ENCODE data around the gene TTC33.

TTC33 gene

DNA sequence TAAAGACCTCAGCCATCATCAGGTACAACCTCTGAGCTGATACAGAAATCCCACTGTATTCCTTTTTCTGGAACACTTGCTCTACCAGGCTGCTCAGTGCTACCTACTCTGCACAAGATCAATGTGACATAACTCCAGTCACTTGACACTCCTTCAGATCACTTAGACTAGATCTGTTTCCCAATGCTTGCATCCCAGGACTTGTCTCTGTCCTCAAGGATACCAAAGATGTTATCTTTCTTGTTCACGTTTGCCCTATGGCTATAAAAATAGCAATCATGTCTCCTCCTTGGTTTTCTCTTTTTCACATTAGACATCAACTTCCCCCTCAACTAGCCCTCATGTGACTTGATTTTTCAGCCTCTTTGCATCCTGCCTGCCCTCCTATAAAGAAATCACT, 264.1 kb downstream of the TTC33 start:
- no peaks in the 10 kb centered on the region for H3K27me3 ChIP-seq (ENCODE audit: low read depth, low read length)
- TF ChIP-seq EZH2phosphoT487 (IDR thresholded peaks at IDR 0.05; ENCODE audit: low read depth), result no peak
- TF ChIP-seq, protein P1, sequence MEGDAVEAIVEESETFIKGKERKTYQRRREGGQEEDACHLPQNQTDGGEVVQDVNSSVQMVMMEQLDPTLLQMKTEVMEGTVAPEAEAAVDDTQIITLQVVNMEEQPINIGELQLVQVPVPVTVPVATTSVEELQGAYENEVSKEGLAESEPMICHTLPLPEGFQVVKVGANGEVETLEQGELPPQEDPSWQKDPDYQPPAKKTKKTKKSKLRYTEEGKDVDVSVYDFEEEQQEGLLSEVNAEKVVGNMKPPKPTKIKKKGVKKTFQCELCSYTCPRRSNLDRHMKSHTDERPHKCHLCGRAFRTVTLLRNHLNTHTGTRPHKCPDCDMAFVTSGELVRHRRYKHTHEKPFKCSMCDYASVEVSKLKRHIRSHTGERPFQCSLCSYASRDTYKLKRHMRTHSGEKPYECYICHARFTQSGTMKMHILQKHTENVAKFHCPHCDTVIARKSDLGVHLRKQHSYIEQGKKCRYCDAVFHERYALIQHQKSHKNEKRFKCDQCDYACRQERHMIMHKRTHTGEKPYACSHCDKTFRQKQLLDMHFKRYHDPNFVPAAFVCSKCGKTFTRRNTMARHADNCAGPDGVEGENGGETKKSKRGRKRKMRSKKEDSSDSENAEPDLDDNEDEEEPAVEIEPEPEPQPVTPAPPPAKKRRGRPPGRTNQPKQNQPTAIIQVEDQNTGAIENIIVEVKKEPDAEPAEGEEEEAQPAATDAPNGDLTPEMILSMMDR (IDR thresholded peaks at IDR 0.05; ENCODE audit: low read depth, low read length), result no peak
- no peak overlapping the region for H2AFZ ChIP-seq (ENCODE audit: low read depth, low read length)
- H3K9ac ChIP-seq (ENCODE audit: low read length), result peak overlapping the region; percentile 34; the same call in 1 of the 2 replicates
- H3K4me2 ChIP-seq (ENCODE audit: low read length), result peak overlapping the region; percentile 49
- H3K4me3 ChIP-seq (ENCODE audit: low read length), result no peak overlapping the region
- peak overlapping the region; percentile 80 for H3K27ac ChIP-seq (ENCODE audit: low read length)
- H3K4me1 ChIP-seq (ENCODE audit: low read length), result peaks cover 66% of the 10 kb centered on the region
- no peaks in the 10 kb centered on the region for H4K20me1 ChIP-seq (ENCODE audit: insufficient read depth, low read length)
- H3K9me3 ChIP-seq (ENCODE audit: insufficient read depth, low read length), result no peaks in the 10 kb centered on the region
- H3K36me3 ChIP-seq (replicated peaks; ENCODE audit: low read depth, low read length), result peaks cover 4% of the 10 kb centered on the region
- H3K79me2 ChIP-seq (ENCODE audit: low read length), result no peaks in the 10 kb centered on the region

DNA sequence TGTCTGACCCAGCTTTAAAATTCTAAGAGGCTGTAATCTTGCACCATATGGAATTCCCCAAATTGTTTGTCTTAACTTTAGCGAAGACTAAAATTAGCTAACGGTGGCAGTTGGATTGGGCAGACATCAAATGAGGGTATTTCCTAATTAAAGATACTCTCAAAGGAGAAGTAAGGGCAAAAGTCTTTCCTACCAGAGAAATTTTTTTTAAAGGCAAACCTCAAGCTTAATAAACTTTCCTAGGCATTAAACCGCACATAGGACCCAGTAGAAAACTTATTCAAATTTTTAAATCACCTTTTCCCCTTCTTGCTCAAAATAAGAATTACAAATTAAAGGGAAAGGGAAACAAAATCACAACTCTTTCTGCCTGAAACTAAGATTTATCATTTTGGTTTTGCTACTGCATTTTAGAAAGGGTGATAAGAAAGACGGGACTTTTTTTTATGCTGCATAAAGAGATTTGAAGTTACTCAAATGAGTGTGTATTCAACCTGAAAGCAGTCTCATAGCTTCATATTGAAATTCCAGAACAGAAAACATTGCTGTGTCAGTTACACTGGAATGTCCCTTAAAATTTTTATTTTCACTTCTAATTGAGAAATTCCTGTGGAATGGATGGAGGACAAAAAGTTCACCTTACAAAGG, 265.2 kb downstream of the TTC33 start:
- peak overlapping the region; percentile 80 for H3K27ac ChIP-seq (ENCODE audit: low read length)
- H3K36me3 ChIP-seq (replicated peaks; ENCODE audit: low read depth, low read length), result peaks cover 4% of the 10 kb centered on the region
- H3K4me3 ChIP-seq (ENCODE audit: low read length), result peak overlapping the region; percentile 23
- H2AFZ ChIP-seq (ENCODE audit: low read depth, low read length), result no peak overlapping the region
- H4K20me1 ChIP-seq (ENCODE audit: insufficient read depth, low read length), result no peaks in the 10 kb centered on the region
- no peaks in the 10 kb centered on the region for H3K79me2 ChIP-seq (ENCODE audit: low read length)
- H3K9ac ChIP-seq (ENCODE audit: low read length), result peak overlapping the region; percentile 44
- TF ChIP-seq EZH2phosphoT487 (IDR thresholded peaks at IDR 0.05; ENCODE audit: low read depth), result 0 out of 2 replicates have a peak, but pooled peaks have one; percentile 19
- TF ChIP-seq, protein P1 (IDR thresholded peaks at IDR 0.05; ENCODE audit: low read depth, low read length), result no peak
- no peaks in the 10 kb centered on the region for H3K9me3 ChIP-seq (ENCODE audit: insufficient read depth, low read length)
- H3K4me2 ChIP-seq (ENCODE audit: low read length), result peak overlapping the region; percentile 52
- peaks cover 75% of the 10 kb centered on the region for H3K4me1 ChIP-seq (ENCODE audit: low read length)
- H3K27me3 ChIP-seq (ENCODE audit: low read depth, low read length), result no peaks in the 10 kb centered on the region

DNA sequence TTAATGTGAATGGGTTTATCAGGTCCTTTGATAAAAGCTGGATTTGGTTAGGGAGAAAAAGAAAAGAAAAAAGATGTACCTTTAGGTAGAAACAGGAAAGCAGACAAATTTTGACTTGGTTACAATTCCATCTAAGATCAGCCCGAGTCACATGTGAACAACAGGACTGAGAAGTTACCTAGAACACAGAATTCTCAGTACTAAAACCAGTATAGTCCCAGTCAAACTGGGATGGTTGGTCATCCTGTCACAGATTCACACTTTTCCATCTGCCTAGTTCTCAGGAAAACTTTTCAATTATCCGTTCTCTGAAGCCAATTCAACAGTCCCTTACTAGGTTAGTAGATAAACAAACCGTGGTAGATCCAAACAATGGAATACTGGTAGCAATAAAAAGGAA, 266.3 kb downstream of the TTC33 start:
- Histone ChIP-seq H3K4me2 (ENCODE audit: low read length) (peak overlapping the region; percentile 33; the same call in 1 of the 2 replicates), H3K4me1 (ENCODE audit: low read length) (peaks cover 74% of the 10 kb centered on the region), H3K27me3 (ENCODE audit: low read depth, low read length) (no peaks in the 10 kb centered on the region), H3K79me2 (ENCODE audit: low read length) (no peaks in the 10 kb centered on the region), H3K9ac (ENCODE audit: low read length) (peak overlapping the region; percentile 44; the same call in 1 of the 2 replicates), H3K36me3 (replicated peaks; ENCODE audit: low read depth, low read length) (peaks cover 4% of the 10 kb centered on the region), H3K9me3 (ENCODE audit: insufficient read depth, low read length) (no peaks in the 10 kb centered on the region), H3K27ac (ENCODE audit: low read length) (peak overlapping the region; percentile 78; the same call in 1 of the 2 replicates), H2AFZ (ENCODE audit: low read depth, low read length) (no peak overlapping the region), H3K4me3 (ENCODE audit: low read length) (no peak overlapping the region), H4K20me1 (ENCODE audit: insufficient read depth, low read length) (no peaks in the 10 kb centered on the region)
- TF ChIP-seq, protein P1 (IDR thresholded peaks at IDR 0.05; ENCODE audit: low read depth, low read length), result no peak
- no peak for TF ChIP-seq EZH2phosphoT487 (IDR thresholded peaks at IDR 0.05; ENCODE audit: low read depth)

DNA sequence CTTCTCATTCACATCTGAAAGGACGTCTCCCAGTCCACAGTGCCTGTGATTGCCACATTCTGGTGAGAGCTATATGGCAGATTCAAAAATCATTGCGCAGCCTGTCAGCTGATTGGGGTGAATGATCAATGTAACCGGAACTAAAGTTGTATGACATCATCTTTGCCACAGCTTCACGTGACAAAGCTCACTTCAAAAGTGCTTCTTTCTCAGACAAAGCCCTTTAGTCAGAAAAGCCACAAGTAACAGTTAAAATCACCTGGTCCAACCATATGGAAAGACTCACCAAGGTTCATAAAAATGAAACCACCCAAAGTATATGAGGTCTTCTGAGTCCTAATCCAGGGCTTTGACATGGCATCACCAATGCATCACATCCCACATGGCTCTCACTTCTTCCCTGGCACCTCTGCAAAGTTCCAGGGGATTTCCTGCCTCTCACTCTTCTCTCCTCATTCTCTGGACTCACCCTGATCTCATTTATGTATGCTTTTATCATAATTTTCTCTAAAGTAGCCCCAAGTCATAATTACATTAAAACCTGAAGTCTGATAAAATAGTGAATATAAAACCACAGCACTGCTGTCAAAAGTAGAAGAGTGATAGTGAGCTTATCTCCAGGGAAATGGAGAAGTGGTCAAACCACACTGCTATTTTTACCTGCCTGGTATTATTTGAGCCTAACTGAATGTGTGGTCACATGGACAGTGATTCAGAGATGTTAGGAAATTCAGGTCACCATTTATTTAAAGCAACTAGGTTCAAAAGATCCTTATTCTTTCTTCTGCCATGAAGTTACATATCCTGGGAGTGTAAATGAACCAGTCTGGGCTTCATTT, 269.1 kb downstream of the TTC33 start:
- H2AFZ ChIP-seq (ENCODE audit: low read depth, low read length), result no peak overlapping the region
- no peaks in the 10 kb centered on the region for H3K36me3 ChIP-seq (replicated peaks; ENCODE audit: low read depth, low read length)
- peak overlapping the region; percentile 81 for H3K9ac ChIP-seq (ENCODE audit: low read length)
- peak overlapping the region; percentile 98 for H3K27ac ChIP-seq (ENCODE audit: low read length)
- peak overlapping the region; percentile 84 for H3K4me2 ChIP-seq (ENCODE audit: low read length)
- TF ChIP-seq, protein P1 (IDR thresholded peaks at IDR 0.05; ENCODE audit: low read depth, low read length), result no peak
- TF ChIP-seq EZH2phosphoT487 (IDR thresholded peaks at IDR 0.05; ENCODE audit: low read depth), result no peak
- H3K27me3 ChIP-seq (ENCODE audit: low read depth, low read length), result no peaks in the 10 kb centered on the region
- H3K9me3 ChIP-seq (ENCODE audit: insufficient read depth, low read length), result no peaks in the 10 kb centered on the region
- no peaks in the 10 kb centered on the region for H3K79me2 ChIP-seq (ENCODE audit: low read length)
- peak overlapping the region; percentile 35 for H3K4me3 ChIP-seq (ENCODE audit: low read length)
- no peaks in the 10 kb centered on the region for H4K20me1 ChIP-seq (ENCODE audit: insufficient read depth, low read length)
- peaks cover 82% of the 10 kb centered on the region for H3K4me1 ChIP-seq (ENCODE audit: low read length)

Data from OCI-LY3 (cell line).